ENCODE data around the gene TGFBR1. TPM values are rescaled to one million over a fixed set of nuclear protein-coding genes. Genes with fewer than 3 reads are reported as not detected.

Gene TGFBR1
- total RNA-seq, 2 donors from 2014 or later, result 10.5 to 18.7 TPM

- Histone ChIP-seq H3K27me3 (no peaks in the 10 kb centered on the region), H3K4me1 (no peaks in the 10 kb centered on the region), H3K36me3 (replicated peaks in 1 of 2; ENCODE audit: insufficient read depth in 1 of 2, low read depth in 2 of 2) (peaks cover 0 to 4% of the 10 kb centered on the region in 2 donors), H3K9me3 (no peaks in the 10 kb centered on the region), H3K4me3 (no peak overlapping the region), H3K27ac (no peak overlapping the region)
- DNase-seq, result no peak
- intact Hi-C loops (cut with DNase I), result loop anchor here (10.0 kb wide), 1 partner anchor 290 kb away; no protein-coding TSS in a partner anchor
- WGBS, 2 donors, result 75 to 82% methylated on average over 4 of the region's 4 CpGs
- TF ChIP-seq CTCF (IDR thresholded peaks at IDR 0.05), result no peak
- TF ChIP-seq POLR2A (IDR thresholded peaks at IDR 0.05), result no peak
- ATAC-seq, result no peak
Observed at GRCh38 chr9:99144966-99145365, 40.1 kb downstream of the TGFBR1 start.

GRCh38 chr9:99146574-99146973 lies 41.7 kb downstream of the TGFBR1 start:
- whole genome bisulfite sequencing, 2 donors, result 90 to 92% methylated on average over 4 of the region's 4 CpGs
- Histone ChIP-seq H3K27me3 (no peaks in the 10 kb centered on the region), H3K4me1 (no peaks in the 10 kb centered on the region), H3K4me3 (no peak overlapping the region), H3K36me3 (replicated peaks in 1 of 2; ENCODE audit: insufficient read depth in 1 of 2, low read depth in 2 of 2) (peaks cover 0 to 4% of the 10 kb centered on the region in 2 donors), H3K27ac (no peak overlapping the region), H3K9me3 (no peaks in the 10 kb centered on the region)
- no peak for ATAC-seq
- intact Hi-C loops (cut with DNase I), result loop anchor here (10.0 kb wide), 1 partner anchor 292 kb away; no protein-coding TSS in a partner anchor
- TF ChIP-seq CTCF (IDR thresholded peaks at IDR 0.05) (no peak), POLR2A (IDR thresholded peaks at IDR 0.05) (no peak)
- no peak for DNase-seq

GRCh38 chr9:99147177-99147576 lies 42.3 kb downstream of the TGFBR1 start:
- no peak for ATAC-seq
- intact Hi-C loops (cut with DNase I), result loop anchor here (10.0 kb wide), 1 partner anchor 292 kb away; no protein-coding TSS in a partner anchor
- no peak overlapping the region for H3K4me3 ChIP-seq

GRCh38 chr9:99150451-99151171 lies 45.7 kb downstream of the TGFBR1 start:
- Histone ChIP-seq H3K4me3 (no peak overlapping the region), H3K9me3 (no peaks in the 10 kb centered on the region), H3K36me3 (replicated peaks in 1 of 2; ENCODE audit: insufficient read depth in 1 of 2, low read depth in 2 of 2) (peaks cover 0 to 4% of the 10 kb centered on the region in 2 donors), H3K4me1 (no peaks in the 10 kb centered on the region), H3K27ac (no peak overlapping the region), H3K27me3 (no peaks in the 10 kb centered on the region)
- TF ChIP-seq POLR2A (IDR thresholded peaks at IDR 0.05) (no peak), CTCF (IDR thresholded peaks at IDR 0.05) (no peak)
- ATAC-seq (no peak), DNase-seq (no peak)
- intact Hi-C loops (cut with DNase I), result loop anchor here (10.0 kb wide), 1 partner anchor 56 kb away; no protein-coding TSS in a partner anchor
- WGBS, 2 donors, result 78 to 86% methylated on average over 8 of the region's 8 CpGs

More at GRCh38 chr9:99147177-99147576, 42.3 kb downstream of the TGFBR1 start:
- no peak overlapping the region for H3K27ac ChIP-seq
- TF ChIP-seq CTCF (IDR thresholded peaks at IDR 0.05), result no peak
- no peak for TF ChIP-seq POLR2A (IDR thresholded peaks at IDR 0.05)
- H3K36me3 ChIP-seq (replicated peaks in 1 of 2; ENCODE audit: insufficient read depth in 1 of 2, low read depth in 2 of 2), result peaks cover 0 to 4% of the 10 kb centered on the region in 2 donors
- no peaks in the 10 kb centered on the region for H3K9me3 ChIP-seq
- H3K27me3 ChIP-seq, result no peaks in the 10 kb centered on the region
- no peak for DNase-seq
- no peaks in the 10 kb centered on the region for H3K4me1 ChIP-seq

Data from body of pancreas (tissue), 4 donors.